KOPT-K1 (cell line): Measurements from ENCODE around the gene GHSR.
A peak's percentile ranks its signal among the peaks of the same experiment; 100 is the strongest.
"Not testable (repeated sequence)": the region's sequence is repeated elsewhere in the genome, so short reads cannot be mapped to it uniquely, and the experiment has no call there.

ENCODE experiments used
- H3K27ac ChIP-seq: fragments of 200-600 bp; sonication (generic); 2 replicates; pipeline ENCODE4 v1.5.1; 2016; ENCODE audit warnings: antibody characterized with exemption, mild to moderate bottlenecking, low read depth, low read length; ENCODE audit not compliant: poor library complexity, severe bottlenecking
- H3K36me3 ChIP-seq: fragments of 200-600 bp; sonication (generic); 2 replicates; pipeline ENCODE4 v1.5.1; 2017; ENCODE audit warnings: antibody characterized with exemption, mild to moderate bottlenecking, low read length, moderate library complexity; ENCODE audit not compliant: insufficient read depth
- H3K9me3 ChIP-seq: fragments of 200-600 bp; sonication (generic); 2 replicates; pipeline ENCODE4 v1.5.1; 2017; ENCODE audit warnings: antibody characterized with exemption, low read length, mild to moderate bottlenecking; ENCODE audit not compliant: insufficient read depth, poor library complexity, severe bottlenecking

Gene GHSR, protein sequence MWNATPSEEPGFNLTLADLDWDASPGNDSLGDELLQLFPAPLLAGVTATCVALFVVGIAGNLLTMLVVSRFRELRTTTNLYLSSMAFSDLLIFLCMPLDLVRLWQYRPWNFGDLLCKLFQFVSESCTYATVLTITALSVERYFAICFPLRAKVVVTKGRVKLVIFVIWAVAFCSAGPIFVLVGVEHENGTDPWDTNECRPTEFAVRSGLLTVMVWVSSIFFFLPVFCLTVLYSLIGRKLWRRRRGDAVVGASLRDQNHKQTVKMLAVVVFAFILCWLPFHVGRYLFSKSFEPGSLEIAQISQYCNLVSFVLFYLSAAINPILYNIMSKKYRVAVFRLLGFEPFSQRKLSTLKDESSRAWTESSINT

DNA sequence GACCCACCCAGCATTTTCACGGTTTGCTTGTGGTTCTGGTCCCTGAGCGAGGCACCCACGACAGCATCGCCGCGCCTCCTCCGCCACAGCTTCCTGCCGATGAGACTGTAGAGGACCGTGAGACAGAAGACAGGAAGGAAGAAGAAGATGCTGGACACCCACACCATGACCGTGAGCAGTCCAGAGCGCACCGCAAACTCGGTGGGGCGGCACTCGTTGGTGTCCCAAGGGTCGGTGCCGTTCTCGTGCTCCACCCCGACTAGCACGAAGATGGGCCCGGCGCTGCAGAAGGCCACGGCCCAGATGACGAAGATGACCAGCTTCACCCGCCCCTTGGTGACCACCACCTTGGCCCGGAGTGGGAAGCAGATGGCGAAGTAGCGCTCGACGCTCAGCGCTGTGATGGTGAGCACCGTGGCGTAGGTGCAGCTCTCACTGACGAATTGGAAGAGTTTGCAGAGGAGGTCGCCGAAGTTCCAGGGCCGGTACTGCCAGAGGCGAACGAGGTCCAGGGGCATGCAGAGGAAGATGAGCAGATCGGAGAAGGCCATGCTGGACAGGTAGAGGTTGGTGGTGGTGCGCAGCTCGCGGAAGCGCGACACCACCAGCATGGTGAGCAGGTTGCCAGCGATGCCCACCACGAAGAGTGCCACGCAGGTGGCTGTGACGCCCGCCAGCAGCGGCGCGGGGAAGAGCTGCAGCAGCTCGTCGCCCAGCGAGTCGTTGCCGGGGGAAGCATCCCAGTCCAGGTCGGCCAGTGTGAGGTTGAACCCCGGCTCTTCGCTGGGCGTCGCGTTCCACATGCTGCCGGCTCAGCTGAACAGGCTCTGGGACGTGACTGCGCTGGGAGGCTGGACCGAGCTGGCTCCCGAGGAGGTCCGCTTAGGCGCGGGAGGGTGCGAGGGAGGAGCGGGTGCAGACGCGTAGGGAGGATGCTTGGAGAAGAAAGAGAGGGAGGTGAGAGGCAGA lies at the start of gene GHSR:
Gene GHSR (minus strand): TSS at position 846 of the 969 bp plus-strand sequence. CDS start 43 bp downstream, at position 803.
- H3K27ac ChIP-seq: no peak within 1 kb of the TSS
- peaks cover 7% of the 10 kb centered on the region for H3K9me3 ChIP-seq
- no peaks in the 10 kb centered on the region for H3K36me3 ChIP-seq

DNA sequence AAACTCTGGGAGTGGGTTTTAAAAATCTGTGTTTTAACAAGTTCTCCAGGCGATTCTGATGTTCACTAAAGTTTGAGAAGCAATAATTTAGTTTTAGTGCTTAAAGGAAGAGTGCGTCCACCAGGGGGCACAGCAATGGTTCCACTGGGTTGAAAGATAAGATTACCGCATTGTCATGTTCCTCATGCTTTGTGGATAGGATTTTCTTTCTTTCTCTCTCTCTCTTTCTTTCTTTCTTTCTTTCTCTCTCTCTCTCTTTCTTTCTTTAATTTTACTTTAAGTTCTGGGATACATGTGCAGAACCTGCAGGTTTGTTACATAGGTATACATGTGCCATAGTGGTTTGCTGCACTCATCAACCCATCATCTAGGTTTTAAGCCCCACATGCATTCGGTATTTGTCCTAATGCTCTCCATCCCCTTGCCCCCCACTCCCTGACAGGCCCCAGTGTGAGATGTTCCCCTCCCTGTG lies 42.0 kb upstream of the GHSR start:
- peaks cover 20% of the 10 kb centered on the region for H3K9me3 ChIP-seq
- H3K27ac ChIP-seq: peak overlapping the region; percentile 63
- not testable (repeated sequence) for H3K36me3 ChIP-seq

DNA sequence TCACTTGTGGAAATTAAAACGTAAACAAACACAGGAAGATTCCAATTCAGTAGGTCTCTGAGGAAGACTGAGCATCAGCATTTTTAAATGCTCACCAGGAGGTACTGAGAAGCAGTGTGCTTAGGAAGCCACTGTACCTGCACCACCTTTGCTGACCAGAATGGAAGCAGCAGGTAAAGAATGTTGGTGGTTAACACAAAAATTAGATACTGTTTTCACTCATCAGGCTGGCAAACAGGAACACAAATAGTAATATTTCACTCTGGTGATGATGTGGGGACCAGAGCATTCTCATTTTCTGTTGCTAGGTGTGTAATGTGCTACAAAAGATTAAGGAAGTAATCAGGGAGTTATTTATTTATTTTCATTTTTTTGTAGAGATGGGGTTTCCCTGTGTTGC lies 29.9 kb upstream of the GHSR start:
- no peak overlapping the region for H3K27ac ChIP-seq
- H3K36me3 ChIP-seq: no peaks in the 10 kb centered on the region
- H3K9me3 ChIP-seq: peaks cover 9% of the 10 kb centered on the region

- no peak overlapping the region for H3K27ac ChIP-seq
- peaks cover 7% of the 10 kb centered on the region for H3K9me3 ChIP-seq
- no peaks in the 10 kb centered on the region for H3K36me3 ChIP-seq
Observed at GRCh38 chr3:172476347-172476746, 28.1 kb upstream of the GHSR start.

DNA sequence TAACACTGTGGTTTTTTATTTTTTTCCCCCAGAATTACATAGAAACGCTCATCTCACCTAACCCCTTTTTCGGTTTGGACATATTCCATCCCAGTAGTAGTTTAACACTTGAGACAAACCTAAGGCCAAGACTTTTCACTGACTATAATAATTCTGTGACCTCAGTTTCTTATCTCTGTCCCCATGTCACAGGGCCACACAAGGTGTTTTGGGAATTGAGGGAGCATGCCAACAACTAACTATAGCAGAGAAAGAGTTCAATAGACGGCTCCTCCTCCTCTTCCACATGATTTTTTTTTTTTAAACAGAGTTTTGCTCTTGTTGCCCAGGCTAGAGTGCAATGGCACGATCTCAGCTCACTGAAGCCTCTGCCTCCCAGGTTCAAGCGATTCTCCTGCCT lies 27.4 kb upstream of the GHSR start:
- H3K9me3 ChIP-seq: peaks cover 7% of the 10 kb centered on the region
- no peak overlapping the region for H3K27ac ChIP-seq
- no peaks in the 10 kb centered on the region for H3K36me3 ChIP-seq

DNA sequence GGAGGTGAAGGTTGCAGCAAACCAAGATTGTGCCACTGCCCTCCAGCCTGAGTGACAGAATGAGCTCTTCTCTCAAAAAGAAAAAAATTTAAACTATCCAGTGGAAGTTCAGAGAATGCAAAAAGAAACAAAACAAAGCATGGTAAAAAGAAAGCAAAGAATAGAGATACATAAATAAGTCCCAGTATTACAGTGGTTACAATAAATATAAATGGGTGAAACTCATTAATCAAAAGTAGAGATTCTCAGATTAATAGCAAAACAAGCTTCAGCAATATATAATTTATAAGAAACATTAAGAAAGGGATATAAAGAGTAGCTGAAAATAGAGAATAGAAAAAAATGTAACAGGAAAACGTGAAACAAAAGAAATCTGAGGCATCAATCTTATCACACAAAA lies 23.6 kb upstream of the GHSR start:
- no peaks in the 10 kb centered on the region for H3K36me3 ChIP-seq
- peaks cover 7% of the 10 kb centered on the region for H3K9me3 ChIP-seq
- no peak overlapping the region for H3K27ac ChIP-seq

- peaks cover 7% of the 10 kb centered on the region for H3K9me3 ChIP-seq
- H3K27ac ChIP-seq: no peak overlapping the region
Observed at GRCh38 chr3:172470588-172470987, 22.3 kb upstream of the GHSR start.

DNA sequence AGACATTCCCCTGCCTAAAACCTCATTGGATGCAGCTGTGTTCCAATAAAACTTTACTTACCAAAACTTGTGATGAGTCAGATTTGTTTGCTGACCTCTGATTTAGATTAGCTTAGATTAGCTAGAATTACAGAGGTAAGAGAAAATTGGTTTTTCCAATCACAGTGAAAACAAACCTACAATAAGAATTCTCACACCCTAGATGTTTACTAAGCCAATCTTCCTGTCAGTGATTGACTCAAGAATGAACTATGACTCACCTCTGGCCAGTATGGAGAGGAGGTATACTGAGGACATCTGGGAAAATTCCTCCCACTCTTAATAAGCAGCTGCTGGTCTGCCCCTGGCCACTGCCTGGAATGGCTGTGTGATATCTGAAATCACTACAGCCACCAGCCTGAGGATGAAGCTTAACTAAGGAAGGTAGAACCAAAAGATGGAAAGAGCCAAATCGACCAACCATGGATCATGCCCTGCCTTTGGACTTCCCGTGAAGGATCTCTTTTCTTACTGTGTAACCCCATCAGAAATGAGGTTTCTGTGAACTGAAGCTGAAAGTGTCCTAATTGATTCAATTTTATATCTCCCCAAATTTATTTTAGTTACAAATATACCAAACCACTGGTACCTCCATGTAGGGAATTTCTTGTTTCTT lies 19.0 kb upstream of the GHSR start:
- Histone ChIP-seq H3K9me3 (peaks cover 7% of the 10 kb centered on the region), H3K27ac (no peak overlapping the region), H3K36me3 (no peaks in the 10 kb centered on the region)

More at GRCh38 chr3:172470588-172470987, 22.3 kb upstream of the GHSR start:
- H3K36me3 ChIP-seq: no peaks in the 10 kb centered on the region

DNA sequence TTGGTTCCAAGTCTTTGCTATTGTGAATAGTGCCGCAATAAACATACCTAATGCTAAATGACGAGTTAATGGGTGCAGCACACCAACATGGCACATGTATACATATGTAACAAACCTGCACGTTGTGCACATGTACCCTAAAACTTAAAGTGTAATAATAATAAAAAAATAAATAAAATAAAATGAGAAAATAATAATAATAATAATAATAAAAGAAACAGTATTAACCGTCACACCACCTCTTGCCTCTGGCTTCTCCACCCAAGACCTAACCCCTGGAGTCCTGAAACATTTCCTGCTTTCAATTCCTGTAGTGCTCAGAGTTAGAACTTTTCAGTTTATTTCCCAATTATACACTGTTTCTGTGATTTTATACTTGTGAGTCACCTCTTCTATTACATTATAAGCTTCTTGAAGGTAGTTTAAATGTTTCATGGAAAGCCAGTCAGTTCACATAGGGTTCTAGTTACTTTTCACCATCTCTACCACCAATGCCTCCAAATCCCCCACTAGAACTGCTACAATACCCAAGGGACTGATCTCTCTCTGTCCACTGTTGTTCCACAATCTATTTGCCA lies 18.4 kb upstream of the GHSR start:
- Histone ChIP-seq H3K36me3 (no peaks in the 10 kb centered on the region), H3K9me3 (peaks cover under 1% of the 10 kb centered on the region), H3K27ac (no peak overlapping the region)

DNA sequence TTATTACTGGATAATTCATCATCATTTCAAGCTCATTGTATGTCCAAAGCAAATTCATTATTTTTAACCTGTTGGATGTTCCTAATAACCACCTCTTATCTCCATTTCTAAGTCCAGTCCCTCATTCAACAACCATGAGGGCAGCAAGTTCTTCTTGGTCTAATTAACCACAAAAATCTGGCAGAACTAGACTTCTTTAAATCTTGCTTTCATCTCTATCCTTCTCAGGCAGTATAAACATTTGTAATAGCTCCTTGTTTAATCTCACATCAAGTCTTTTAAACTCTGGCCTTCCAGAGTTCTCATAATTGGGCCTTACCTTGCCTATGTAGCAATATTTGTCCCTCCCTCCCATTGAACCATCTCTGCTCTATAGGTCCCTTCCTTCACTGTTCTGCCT lies 17.0 kb upstream of the GHSR start:
- H3K9me3 ChIP-seq: no peaks in the 10 kb centered on the region
- no peaks in the 10 kb centered on the region for H3K36me3 ChIP-seq
- no peak overlapping the region for H3K27ac ChIP-seq

GRCh38 chr3:172464306-172464705 lies 16.1 kb upstream of the GHSR start:
- Histone ChIP-seq H3K36me3 (no peaks in the 10 kb centered on the region), H3K27ac (no peak overlapping the region), H3K9me3 (no peaks in the 10 kb centered on the region)

GRCh38 chr3:172461530-172462138 lies 13.4 kb upstream of the GHSR start:
- no peaks in the 10 kb centered on the region for H3K9me3 ChIP-seq
- H3K36me3 ChIP-seq: no peaks in the 10 kb centered on the region
- no peak overlapping the region for H3K27ac ChIP-seq

DNA sequence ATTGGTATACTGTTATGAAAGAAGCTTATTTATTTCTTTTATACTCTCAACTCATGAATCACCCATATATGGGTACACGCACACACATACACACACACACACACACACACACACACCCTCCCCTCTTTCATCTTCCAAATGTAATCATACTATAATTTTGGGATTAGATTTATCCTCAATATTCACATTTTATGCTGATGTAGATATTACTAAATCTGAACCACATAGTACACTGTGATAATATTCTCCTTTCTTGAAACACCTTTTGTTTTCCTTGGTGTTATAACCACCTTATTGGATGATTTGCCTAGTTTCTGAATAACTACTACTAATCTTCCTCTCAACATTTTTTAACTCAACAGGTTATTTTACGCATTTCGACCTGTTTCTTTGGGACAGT lies 8.1 kb upstream of the GHSR start:
- H3K27ac ChIP-seq: no peak overlapping the region
- H3K9me3 ChIP-seq: no peaks in the 10 kb centered on the region
- no peaks in the 10 kb centered on the region for H3K36me3 ChIP-seq

GRCh38 chr3:172454180-172454579 lies 5.9 kb upstream of the GHSR start:
- no peak overlapping the region for H3K27ac ChIP-seq
- H3K36me3 ChIP-seq: no peaks in the 10 kb centered on the region
- no peaks in the 10 kb centered on the region for H3K9me3 ChIP-seq
